ENCODE data around the gene SUGCT.
A peak's percentile ranks its signal among the peaks of the same experiment; 100 is the strongest.

SUGCT gene

DNA sequence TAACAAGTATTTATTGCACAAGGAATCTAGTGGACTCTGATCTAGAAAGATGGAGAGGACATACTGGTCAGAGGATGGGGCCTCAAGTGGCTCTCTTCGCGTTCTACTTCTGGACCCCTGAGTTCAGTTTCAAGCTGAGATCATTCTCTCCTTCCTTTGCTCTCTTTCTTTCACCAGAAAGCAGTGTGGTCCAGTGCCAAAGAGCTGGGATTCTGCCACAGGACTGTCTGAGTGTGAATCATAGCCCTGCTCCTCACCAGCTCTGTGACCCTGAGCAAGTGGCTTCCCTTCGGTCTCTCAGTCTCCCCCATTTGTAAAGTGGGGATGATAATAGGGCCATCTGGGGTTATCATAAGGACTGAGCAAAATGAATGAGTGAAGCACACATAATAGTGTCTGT, 715.2 kb downstream of the SUGCT start:
- H3K27ac Mint-ChIP-seq = no peak overlapping the region
- H3K4me1 Mint-ChIP-seq = peaks cover 13% of the 10 kb centered on the region
- H3K4me3 Mint-ChIP-seq = no peak overlapping the region

DNA sequence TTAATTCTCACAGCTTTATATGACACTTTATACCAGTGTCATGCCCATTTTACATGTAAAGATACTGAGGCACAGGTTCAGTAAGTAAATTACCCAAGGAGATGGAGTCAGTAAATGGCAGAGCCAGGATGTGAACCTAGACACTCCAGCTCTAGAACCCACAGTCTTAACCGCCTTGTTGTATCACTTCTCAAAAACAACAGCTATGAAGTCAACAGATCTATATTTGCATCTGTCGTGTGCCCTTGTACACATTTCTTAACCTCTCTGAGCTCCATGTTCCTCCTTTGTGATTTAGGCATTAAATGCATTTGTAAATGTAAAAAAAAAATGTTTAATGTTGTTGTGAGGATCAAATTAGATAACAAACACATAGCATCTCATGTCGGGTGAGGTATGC, 716.2 kb downstream of the SUGCT start:
- Mint-ChIP-seq H3K4me1 (peaks cover 4% of the 10 kb centered on the region), H3K27me3 (ENCODE audit: low read depth, poor library complexity) (no peaks in the 10 kb centered on the region), H3K27ac (no peak overlapping the region), H3K36me3 (ENCODE audit: low read depth) (no peaks in the 10 kb centered on the region), H3K4me3 (no peak overlapping the region), H3K9me3 (no peaks in the 10 kb centered on the region)
- TF ChIP-seq, protein P1, sequence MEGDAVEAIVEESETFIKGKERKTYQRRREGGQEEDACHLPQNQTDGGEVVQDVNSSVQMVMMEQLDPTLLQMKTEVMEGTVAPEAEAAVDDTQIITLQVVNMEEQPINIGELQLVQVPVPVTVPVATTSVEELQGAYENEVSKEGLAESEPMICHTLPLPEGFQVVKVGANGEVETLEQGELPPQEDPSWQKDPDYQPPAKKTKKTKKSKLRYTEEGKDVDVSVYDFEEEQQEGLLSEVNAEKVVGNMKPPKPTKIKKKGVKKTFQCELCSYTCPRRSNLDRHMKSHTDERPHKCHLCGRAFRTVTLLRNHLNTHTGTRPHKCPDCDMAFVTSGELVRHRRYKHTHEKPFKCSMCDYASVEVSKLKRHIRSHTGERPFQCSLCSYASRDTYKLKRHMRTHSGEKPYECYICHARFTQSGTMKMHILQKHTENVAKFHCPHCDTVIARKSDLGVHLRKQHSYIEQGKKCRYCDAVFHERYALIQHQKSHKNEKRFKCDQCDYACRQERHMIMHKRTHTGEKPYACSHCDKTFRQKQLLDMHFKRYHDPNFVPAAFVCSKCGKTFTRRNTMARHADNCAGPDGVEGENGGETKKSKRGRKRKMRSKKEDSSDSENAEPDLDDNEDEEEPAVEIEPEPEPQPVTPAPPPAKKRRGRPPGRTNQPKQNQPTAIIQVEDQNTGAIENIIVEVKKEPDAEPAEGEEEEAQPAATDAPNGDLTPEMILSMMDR (IDR thresholded peaks at IDR 0.05) = no peak
- DNase-seq = no peak

More for the DNA sequence above, 715.2 kb downstream of the SUGCT start:
- DNase-seq = no peak
- TF ChIP-seq, protein P1 (IDR thresholded peaks at IDR 0.05) = no peak
- Mint-ChIP-seq H3K27me3 (ENCODE audit: low read depth, poor library complexity) (no peaks in the 10 kb centered on the region), H3K9me3 (no peaks in the 10 kb centered on the region), H3K36me3 (ENCODE audit: low read depth) (no peaks in the 10 kb centered on the region)

DNA sequence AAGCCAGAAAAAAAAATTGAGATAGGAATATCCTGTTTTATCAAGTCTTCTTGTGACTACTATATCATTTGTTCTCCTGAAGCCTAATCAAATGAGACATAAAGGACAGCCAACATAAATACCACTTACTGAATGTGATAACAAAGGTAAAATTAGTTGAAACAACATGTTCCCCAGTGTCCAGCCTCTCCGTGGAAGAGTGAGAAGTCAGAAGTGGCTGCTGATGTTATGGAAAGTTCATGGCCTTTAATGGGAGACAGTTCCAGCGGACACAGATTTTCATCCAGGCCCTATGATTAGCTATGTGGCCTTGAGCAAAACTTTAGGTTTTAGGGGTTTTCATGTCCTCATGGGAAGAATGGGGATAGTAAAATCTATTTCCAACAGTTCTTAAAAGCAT, 724.3 kb downstream of the SUGCT start:
- H3K27me3 Mint-ChIP-seq (ENCODE audit: low read depth, poor library complexity) = no peaks in the 10 kb centered on the region
- H3K27ac Mint-ChIP-seq = no peak overlapping the region
- H3K4me3 Mint-ChIP-seq = no peak overlapping the region
- H3K36me3 Mint-ChIP-seq (ENCODE audit: low read depth) = no peaks in the 10 kb centered on the region
- TF ChIP-seq, protein P1 (IDR thresholded peaks at IDR 0.05) = no peak
- no peak for DNase-seq
- H3K9me3 Mint-ChIP-seq = no peaks in the 10 kb centered on the region
- no peaks in the 10 kb centered on the region for H3K4me1 Mint-ChIP-seq

DNA sequence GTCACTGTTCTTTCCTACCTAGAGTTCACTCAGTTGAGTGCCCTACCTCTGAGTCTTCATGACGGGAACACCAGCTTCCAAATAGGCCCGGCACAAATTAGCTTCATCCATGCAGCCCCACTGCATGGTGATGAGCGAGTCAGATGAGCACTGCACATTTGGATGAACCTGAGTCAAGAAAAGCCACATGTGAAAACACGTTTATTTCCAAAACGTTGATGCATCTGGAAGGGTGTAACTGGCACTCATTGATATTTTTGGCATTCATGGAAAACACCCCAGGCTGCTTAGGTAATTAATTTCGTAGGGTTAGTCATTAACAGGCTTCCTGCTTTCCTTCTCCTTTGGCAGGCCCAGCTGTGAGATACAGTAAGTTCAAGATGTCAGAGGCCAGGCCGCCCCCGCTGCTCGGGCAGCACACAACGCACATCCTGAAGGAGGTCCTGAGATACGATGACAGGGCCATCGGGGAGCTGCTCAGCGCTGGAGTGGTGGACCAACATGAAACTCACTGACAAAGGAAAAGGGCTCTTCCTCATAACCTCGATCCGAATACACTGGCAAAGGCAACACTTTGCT, 725.2 kb downstream of the SUGCT start:
- Mint-ChIP-seq H3K27ac (no peak overlapping the region), H3K36me3 (ENCODE audit: low read depth) (no peaks in the 10 kb centered on the region), H3K27me3 (ENCODE audit: low read depth, poor library complexity) (no peaks in the 10 kb centered on the region), H3K4me1 (no peaks in the 10 kb centered on the region), H3K9me3 (no peaks in the 10 kb centered on the region), H3K4me3 (no peak overlapping the region)
- DNase-seq = no peak
- TF ChIP-seq, protein P1 (IDR thresholded peaks at IDR 0.05) = no peak

DNA sequence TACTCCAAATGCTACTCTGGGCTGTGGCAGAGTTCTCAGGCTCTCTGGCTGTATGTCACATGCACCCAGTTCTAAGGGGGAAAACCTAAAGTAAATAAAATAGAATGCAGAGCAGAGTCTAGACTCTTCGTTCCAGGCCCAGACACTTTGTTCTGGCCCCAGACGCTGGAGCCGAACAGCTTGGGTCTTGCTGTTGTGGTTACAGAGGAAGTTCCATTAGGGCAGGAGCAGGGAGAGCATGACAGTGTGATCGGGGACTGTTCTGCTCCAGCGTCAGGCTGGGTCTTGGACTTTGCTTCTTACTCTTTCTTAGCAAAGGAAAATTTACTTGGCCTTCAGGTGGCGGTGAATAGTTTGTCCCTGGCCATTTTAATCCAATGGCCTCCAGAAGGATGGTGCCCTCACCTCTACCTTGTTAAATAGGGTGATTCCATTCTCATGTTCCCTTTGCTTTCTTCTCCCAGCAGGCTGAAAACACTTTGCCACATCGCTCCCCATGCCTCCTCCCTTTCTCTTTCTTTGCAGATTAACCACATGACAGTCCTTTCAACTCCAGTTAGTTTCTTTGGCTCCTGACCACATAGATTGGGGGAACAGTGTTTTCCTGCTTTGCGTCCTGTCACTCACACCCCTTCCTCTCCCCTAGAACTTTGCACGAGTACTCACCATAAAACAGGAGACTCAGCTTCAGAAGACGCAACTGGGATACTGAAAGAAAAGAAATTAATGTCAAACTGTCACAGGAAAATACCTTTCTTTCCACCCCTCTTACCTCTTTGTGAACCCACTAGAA, 730.8 kb downstream of the SUGCT start:
- TF ChIP-seq, protein P1 (IDR thresholded peaks at IDR 0.05) = no peak
- Mint-ChIP-seq H3K27me3 (ENCODE audit: low read depth, poor library complexity) (no peaks in the 10 kb centered on the region), H3K4me1 (peaks cover 6% of the 10 kb centered on the region), H3K27ac (no peak overlapping the region), H3K9me3 (peaks cover 11% of the 10 kb centered on the region), H3K4me3 (no peak overlapping the region), H3K36me3 (ENCODE audit: low read depth) (peaks cover 4% of the 10 kb centered on the region)
- DNase-seq = no peak

DNA sequence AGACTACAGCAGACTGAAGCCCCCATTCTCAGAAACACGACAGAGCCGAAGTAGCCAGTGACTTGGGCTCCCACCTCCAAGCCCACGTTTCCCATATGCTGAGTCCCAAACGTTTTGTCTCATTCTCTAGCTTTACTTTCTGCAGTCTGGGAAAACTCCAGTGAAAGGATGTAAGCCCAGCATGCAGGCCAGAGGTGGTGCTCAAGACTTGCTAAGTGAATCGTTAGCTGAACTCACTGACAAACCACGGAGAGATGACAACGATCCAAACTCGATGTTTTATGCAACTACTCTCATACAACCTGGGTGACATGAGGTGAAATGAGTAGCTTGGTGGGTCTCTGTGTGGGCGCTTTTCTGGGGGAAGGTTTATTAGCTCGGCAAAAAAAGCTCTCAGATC, 731.8 kb downstream of the SUGCT start:
- no peak overlapping the region for H3K4me3 Mint-ChIP-seq
- no peaks in the 10 kb centered on the region for H3K27me3 Mint-ChIP-seq (ENCODE audit: low read depth, poor library complexity)
- H3K9me3 Mint-ChIP-seq = peaks cover 11% of the 10 kb centered on the region
- DNase-seq = no peak
- H3K4me1 Mint-ChIP-seq = peaks cover 6% of the 10 kb centered on the region
- peaks cover 4% of the 10 kb centered on the region for H3K36me3 Mint-ChIP-seq (ENCODE audit: low read depth)
- H3K27ac Mint-ChIP-seq = peak overlapping the region; percentile 7
- TF ChIP-seq, protein P1 (IDR thresholded peaks at IDR 0.05) = no peak
